Amniotic stem cell (primary cell): ENCODE results near the gene POLR2M.

ENCODE experiments used
- DNase-seq: peaks from one replicate; lab custom pipeline; 2025; lab: John Stamatoyannopoulos, UW

The POLR2M gene

GRCh38 chr15:57706405-57707209 is at the start of gene POLR2M:
TSS of gene POLR2M (plus strand) at chr15:57706714. CDS start at chr15:57706843, 129 bp downstream.
- peak; percentile 94 for DNase-seq

GRCh38 chr15:57657619-57658018 is 48.9 kb upstream of the POLR2M start:
- DNase-seq = no peak

- no peak for DNase-seq
Measured at GRCh38 chr15:57662091-57662744, 44.3 kb upstream of the POLR2M start.

- DNase-seq = no peak
Measured at GRCh38 chr15:57662802-57663201, 43.7 kb upstream of the POLR2M start.

DNA sequence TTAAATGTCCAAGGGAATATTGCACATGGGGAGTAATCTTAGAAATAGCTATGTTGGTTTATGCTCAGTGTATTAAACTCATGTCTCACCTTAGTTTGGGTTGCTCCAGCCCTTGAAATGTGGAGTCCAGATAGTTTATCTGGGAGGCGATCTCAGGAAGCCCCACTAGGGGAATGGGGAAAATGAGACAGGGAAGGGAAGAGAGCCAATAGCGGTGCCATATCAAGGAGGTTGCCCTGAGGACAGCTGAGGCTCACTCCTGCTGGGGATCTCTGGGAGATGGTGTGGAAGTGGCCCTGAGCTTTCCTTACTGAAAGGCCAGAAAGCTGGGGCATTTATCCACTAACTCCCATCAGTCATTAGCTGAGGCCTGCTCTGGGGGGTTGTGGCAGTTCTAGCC is 43.3 kb upstream of the POLR2M start:
- DNase-seq = no peak

- DNase-seq = no peak
Measured at GRCh38 chr15:57665194-57665593, 41.3 kb upstream of the POLR2M start.

- DNase-seq = no peak
Measured at GRCh38 chr15:57665939-57666338, 40.6 kb upstream of the POLR2M start.

DNA sequence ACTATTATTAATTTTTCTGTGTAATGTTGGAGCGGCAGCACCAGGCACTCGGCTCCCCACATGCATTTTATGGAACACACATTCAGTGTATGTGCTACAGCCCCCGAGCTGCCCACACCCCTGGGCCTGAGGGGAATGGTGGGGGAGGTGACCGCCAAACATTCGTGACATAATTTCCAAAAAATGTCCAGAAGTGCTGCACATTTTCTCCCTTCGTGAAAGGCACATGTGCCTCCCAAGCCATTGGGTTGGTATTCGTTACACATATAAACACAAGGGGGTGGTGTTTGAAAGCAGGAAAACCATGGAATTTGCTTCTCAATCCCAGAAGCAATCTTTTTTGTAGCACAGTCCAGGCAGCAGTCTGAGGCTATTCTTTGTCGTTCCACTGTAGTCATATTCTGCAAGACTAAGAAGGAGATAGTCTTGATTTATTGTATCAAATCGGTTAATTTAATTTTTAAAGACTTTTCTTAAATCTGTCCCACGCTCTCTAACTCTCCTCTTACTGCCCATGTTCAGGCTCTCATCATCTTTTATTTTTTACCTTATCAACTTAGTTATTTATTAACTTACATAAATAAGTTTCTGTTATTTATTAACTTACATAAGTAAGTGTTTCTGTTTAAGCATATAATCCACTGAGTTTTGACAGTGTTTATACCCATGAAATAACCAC is 39.2 kb upstream of the POLR2M start:
- DNase-seq = peak; percentile 39

GRCh38 chr15:57668016-57668415 is 38.5 kb upstream of the POLR2M start:
- DNase-seq = no peak

DNA sequence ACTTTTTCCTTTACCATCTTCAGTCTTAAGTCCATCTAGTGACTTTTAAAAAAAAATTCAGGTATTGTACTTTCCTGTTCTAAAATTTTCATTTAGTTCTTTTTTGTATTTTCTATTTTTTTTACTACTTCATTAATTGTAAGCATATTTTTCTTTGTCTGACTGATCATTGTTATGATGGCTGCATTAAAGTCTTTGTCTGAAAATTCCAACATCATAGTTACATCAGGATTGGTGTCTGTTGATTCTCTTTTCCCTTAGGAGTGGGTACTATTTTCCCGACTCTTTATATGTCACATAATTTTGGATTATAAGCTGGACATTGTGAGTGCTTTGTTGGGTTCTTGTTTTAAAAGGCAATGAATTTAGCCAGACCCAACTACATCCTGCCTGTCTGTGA is 34.9 kb upstream of the POLR2M start:
- DNase-seq = no peak

- no peak for DNase-seq
Measured at GRCh38 chr15:57675481-57676181, 30.9 kb upstream of the POLR2M start.

GRCh38 chr15:57676585-57676984 is 29.9 kb upstream of the POLR2M start:
- no peak for DNase-seq

DNA sequence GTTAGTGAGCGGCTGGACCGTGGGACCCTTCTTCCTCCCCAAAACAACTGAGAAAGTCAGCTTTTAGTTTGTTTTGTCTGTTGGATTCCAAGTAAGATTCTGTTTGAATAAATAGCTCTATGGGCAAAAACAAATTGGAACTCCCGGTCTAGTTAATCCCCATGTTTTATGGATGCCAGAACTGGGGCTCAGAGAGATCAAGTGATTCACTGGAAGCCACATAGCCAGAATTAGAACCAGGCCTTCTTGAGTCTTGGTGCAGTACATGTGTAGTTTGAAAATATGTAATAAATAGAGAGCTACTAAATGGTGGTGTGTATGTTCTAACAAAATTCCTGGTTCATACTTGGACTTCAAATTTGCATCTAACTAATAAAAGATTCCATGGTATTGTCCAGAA is 29.3 kb upstream of the POLR2M start:
- no peak for DNase-seq

GRCh38 chr15:57680021-57680420 is 26.5 kb upstream of the POLR2M start:
- peak; percentile 62 for DNase-seq

DNA sequence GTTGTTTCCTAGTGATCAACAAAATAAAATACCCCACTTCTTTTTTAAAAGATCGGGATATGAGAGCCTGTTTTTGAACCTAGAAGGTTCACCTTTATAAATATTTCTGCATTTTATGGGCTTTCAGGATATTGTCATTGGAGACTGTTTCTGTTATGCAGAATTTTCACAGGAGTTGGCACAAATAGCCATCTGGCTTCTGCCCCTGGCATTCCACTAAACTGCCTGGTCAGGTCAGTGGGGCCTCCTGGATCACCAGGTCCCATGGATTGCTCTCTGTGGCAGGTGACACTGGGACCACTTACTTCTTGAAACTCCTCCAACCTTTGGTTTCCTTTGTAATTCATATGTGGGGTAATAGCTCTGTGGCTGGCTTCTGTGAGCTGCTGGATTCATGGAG is 25.5 kb upstream of the POLR2M start:
- DNase-seq = no peak

- DNase-seq = no peak
Measured at GRCh38 chr15:57683481-57683880, 23.0 kb upstream of the POLR2M start.

DNA sequence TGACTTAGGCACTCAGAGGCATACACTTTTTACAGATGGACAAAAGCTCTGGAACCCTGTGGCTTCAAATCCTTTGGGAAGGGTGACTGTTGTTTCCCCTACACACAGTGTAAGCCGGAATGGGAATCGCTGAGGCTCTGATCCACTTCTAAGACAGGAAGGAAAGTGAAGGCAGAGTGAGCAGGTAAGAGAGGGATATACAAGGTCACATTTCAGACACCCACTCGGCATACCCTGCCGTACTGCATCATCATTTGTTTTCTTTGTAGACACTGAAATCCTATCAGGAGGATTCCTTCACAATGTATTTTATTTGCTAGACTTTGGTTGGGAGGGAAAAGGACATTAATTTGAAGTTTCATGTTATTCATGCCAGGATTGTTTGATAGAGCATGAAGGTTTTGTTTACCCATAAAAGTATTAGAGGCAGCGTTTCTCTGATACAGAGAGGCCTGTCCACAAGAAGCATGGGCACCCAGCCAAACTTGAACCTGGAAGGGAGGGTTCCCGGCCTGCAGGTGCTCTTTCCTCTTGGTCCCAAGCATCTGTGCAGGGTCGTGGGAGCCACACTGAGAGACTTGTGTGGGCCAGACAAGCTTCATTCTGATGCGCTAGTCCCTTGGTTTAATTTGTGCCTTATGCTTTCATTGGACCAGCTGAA is 21.9 kb upstream of the POLR2M start:
- no peak for DNase-seq

- DNase-seq = no peak
Measured at GRCh38 chr15:57685306-57686095, 21.0 kb upstream of the POLR2M start.

DNA sequence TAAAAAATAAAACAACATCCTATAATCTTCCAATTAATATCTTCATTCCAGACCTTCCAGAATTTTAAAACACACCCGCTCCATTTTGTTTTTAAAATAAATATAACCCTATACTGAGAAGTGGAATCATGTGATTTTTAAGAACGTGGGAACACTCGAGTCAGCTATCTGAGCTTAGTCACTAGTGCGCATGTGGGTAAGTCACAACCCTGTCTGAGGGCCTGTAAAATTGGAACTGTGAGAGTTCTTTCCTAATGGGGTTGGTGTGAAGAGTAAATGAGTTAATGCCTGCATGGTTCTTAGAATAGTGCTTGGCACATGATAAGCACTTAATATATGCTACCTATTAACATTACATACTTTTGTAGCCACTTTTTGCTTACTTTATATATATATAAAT is 19.9 kb upstream of the POLR2M start:
- no peak for DNase-seq

- no peak for DNase-seq
Measured at GRCh38 chr15:57690341-57690966, 16.1 kb upstream of the POLR2M start.

- DNase-seq = no peak
Measured at GRCh38 chr15:57691082-57691481, 15.4 kb upstream of the POLR2M start.
